ENCODE measurements around the gene PNLIP. TPM values are rescaled to one million over a fixed set of nuclear protein-coding genes. Genes with fewer than 3 reads are reported as not detected.

The PNLIP gene
- total and polyA plus RNA-seq, 2 donors from 2014 or later, result not detected

DNA sequence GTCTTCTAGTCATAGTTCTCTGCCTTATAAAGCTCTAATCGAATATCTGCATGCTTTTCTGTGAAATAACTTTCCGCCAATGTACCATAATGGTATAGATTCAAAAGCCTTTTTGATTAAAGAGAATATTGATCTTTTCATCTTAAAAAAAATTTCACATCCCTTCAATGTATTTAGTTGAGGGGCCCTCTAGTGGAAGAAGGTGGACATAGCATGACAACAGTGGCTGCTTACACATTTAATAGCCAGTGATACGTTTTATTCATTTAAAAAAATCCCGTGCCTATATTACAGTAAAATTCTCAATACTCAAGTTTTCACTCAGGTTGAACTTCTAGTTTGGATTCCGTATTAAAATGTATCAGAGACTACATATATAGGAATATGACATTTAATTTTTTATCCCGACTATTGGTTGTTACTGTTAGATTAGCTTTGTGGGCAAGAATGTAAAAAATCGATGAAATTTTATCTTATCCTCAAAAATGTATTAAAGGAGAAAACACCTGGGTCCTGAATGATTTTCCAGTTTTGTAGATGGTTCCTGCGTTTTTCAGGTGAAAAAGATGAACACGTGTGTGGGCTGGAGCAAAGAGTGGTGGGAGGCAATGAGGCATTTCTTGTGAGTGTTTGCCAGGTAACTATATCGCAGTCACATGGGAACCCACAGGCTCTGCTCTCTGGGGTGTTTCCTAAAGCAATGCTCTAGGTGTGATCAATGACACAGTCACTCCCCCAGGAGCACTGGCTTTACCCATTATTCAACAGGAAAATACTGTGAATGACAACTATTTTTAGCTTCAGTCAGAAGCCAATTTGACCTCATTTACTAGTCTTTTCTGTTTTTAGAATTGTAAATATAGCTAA, 24.1 kb upstream of the PNLIP start:
- intact Hi-C loops (cut with DNase I), result no loop called here
- H3K9ac ChIP-seq (ENCODE audit: low read length in 3 of 3), result no peak overlapping the region
- H3K36me3 ChIP-seq (ENCODE audit: control insufficient read depth in 2 of 3, insufficient read depth in 3 of 3, low read length in 3 of 3), result no peaks in the 10 kb centered on the region
- H3K4me1 ChIP-seq (ENCODE audit: control insufficient read depth in 2 of 3, insufficient read depth in 2 of 3, low read depth in 1 of 3, low read length in 3 of 3), result no peaks in the 10 kb centered on the region
- DNase-seq (peak in 2 of 5 donors; percentile 36 to 41), FAIRE-seq (peak; percentile 74)
- TF ChIP-seq, protein P1, sequence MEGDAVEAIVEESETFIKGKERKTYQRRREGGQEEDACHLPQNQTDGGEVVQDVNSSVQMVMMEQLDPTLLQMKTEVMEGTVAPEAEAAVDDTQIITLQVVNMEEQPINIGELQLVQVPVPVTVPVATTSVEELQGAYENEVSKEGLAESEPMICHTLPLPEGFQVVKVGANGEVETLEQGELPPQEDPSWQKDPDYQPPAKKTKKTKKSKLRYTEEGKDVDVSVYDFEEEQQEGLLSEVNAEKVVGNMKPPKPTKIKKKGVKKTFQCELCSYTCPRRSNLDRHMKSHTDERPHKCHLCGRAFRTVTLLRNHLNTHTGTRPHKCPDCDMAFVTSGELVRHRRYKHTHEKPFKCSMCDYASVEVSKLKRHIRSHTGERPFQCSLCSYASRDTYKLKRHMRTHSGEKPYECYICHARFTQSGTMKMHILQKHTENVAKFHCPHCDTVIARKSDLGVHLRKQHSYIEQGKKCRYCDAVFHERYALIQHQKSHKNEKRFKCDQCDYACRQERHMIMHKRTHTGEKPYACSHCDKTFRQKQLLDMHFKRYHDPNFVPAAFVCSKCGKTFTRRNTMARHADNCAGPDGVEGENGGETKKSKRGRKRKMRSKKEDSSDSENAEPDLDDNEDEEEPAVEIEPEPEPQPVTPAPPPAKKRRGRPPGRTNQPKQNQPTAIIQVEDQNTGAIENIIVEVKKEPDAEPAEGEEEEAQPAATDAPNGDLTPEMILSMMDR (IDR thresholded peaks at IDR 0.05; ENCODE audit: borderline replicate concordance, extremely low read depth, insufficient read depth), result peak; percentile 59
- H3K4me3 ChIP-seq (ENCODE audit: low read length in 3 of 3), result no peak overlapping the region
- H3K9me3 ChIP-seq (ENCODE audit: control insufficient read depth in 2 of 3, insufficient read depth in 1 of 3, low read length in 3 of 3), result no peaks in the 10 kb centered on the region
- no peaks in the 10 kb centered on the region for H3K27me3 ChIP-seq (ENCODE audit: control insufficient read depth, insufficient read depth, low read length)
- H3K27ac ChIP-seq (ENCODE audit: low read depth in 2 of 2, low read length in 2 of 2), result no peak overlapping the region

DNA sequence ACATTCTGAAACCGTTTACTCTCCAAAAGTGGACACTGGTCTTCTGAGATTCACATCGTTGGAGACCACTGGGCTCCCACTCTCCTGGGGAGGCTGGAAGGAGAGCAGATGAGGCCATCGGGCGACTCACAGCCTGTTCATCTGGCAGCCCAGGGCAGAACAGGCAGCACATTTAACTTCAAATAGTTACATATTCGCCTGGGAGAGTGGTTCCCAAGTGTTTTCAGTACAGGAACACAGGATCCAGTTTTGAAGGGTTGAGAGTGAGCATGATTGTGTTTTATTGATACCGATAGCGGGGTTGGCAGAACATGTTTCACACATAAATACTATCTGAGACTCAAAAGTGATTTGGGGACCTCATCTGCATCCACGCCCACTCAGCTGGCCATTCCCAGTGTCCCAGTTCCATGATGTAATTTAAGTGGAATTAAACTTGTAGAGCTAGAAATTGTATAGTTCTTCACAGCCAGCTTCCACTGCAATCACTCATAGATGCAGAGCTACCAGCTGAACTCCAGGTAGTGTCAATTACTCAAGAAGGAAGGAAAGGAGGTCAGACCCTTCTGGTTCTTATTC, 22.8 kb upstream of the PNLIP start:
- H3K36me3 ChIP-seq (ENCODE audit: control insufficient read depth in 2 of 3, insufficient read depth in 3 of 3, low read length in 3 of 3), result no peaks in the 10 kb centered on the region
- FAIRE-seq (no peak), DNase-seq (no peak)
- no peak overlapping the region for H3K4me3 ChIP-seq (ENCODE audit: low read length in 3 of 3)
- no peak overlapping the region for H3K27ac ChIP-seq (ENCODE audit: low read depth in 2 of 2, low read length in 2 of 2)
- intact Hi-C loops (cut with DNase I), result no loop called here
- no peaks in the 10 kb centered on the region for H3K4me1 ChIP-seq (ENCODE audit: control insufficient read depth in 2 of 3, insufficient read depth in 2 of 3, low read depth in 1 of 3, low read length in 3 of 3)
- no peaks in the 10 kb centered on the region for H3K27me3 ChIP-seq (ENCODE audit: control insufficient read depth, insufficient read depth, low read length)
- no peaks in the 10 kb centered on the region for H3K9me3 ChIP-seq (ENCODE audit: control insufficient read depth in 2 of 3, insufficient read depth in 1 of 3, low read length in 3 of 3)
- H3K9ac ChIP-seq (ENCODE audit: low read length in 3 of 3), result no peak overlapping the region
- TF ChIP-seq, protein P1 (IDR thresholded peaks at IDR 0.05; ENCODE audit: borderline replicate concordance, extremely low read depth, insufficient read depth), result no peak

DNA sequence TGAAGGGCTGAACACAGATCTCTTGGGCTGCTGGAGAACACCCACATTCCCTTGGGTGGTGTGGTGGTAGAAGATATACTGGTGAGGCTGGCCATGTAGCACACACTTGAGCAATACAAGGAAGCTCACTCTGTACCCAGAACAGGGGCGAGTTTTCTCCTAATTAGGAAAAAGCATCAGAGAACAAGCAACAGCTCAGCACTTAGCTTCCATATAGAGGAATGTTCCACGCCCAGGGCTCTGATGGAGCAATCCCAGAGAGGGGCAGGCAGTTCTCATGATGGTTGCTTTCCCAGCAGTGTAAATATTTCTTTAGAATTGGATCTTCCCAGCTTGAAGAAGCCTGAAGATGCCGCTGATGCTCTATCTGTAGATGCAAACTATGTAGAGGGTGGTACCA, 21.0 kb upstream of the PNLIP start:
- TF ChIP-seq, protein P1 (IDR thresholded peaks at IDR 0.05; ENCODE audit: borderline replicate concordance, extremely low read depth, insufficient read depth), result no peak
- H3K4me3 ChIP-seq (ENCODE audit: low read length in 3 of 3), result no peak overlapping the region
- H3K27ac ChIP-seq (ENCODE audit: low read depth in 2 of 2, low read length in 2 of 2), result no peak overlapping the region
- intact Hi-C loops (cut with DNase I), result no loop called here
- H3K27me3 ChIP-seq (ENCODE audit: control insufficient read depth, insufficient read depth, low read length), result no peaks in the 10 kb centered on the region
- H3K36me3 ChIP-seq (ENCODE audit: control insufficient read depth in 2 of 3, insufficient read depth in 3 of 3, low read length in 3 of 3), result no peaks in the 10 kb centered on the region
- no peaks in the 10 kb centered on the region for H3K4me1 ChIP-seq (ENCODE audit: control insufficient read depth in 2 of 3, insufficient read depth in 2 of 3, low read depth in 1 of 3, low read length in 3 of 3)
- no peak for FAIRE-seq
- no peak for DNase-seq
- H3K9me3 ChIP-seq (ENCODE audit: control insufficient read depth in 2 of 3, insufficient read depth in 1 of 3, low read length in 3 of 3), result no peaks in the 10 kb centered on the region
- no peak overlapping the region for H3K9ac ChIP-seq (ENCODE audit: low read length in 3 of 3)
